Measurements from ENCODE around the gene C9orf50. TPM values are rescaled to one million over a fixed set of nuclear protein-coding genes. Genes with fewer than 3 reads are reported as not detected.

C9orf50 gene
- polyA plus RNA-seq, 2 of the 4 experiments (the other 2 are of a cell fraction) = 0.05 to 0.10 TPM

GRCh38 chr9:129612123-129612522 lies 8.8 kb downstream of the C9orf50 start:
- 91% methylated on average over 6 of the region's 7 CpGs for WGBS (ENCODE audit: missing lambda C conversion rate)
- Histone ChIP-seq H3K4me1 (peaks cover 63% of the 10 kb centered on the region), H3K4me2 (peak overlapping the region; percentile 83; the same call in 2 of the 3 replicates), H3K27ac (peak overlapping the region; percentile 100; a peak in 5 of 6 replicates), H3K9me3 (no peaks in the 10 kb centered on the region), H3K4me3 (no peak overlapping the region)
- ChIA-PET POLR2A (no interaction called here), CTCF (interaction anchor here (0.7 to 23.2 kb wide), 17 partner anchors 11 to 476 kb away, joined by 3 to 653 read pairs (median 7); partner anchors contain the start of genes C9orf50 and NTMT1)
- DNase-seq (ENCODE audit: low read depth in 1 of 2, low spot score in 1 of 2) (no peak), FAIRE-seq (no peak), ATAC-seq (no peak)
- TF ChIP-seq E2F6 (IDR thresholded peaks at IDR 0.05; ENCODE audit: borderline replicate concordance, low read depth) = no peak
- TF ChIP-seq MAZ (IDR thresholded peaks at IDR 0.05; ENCODE audit: borderline replicate concordance, low read depth, low read length) = no peak
- TF ChIP-seq SMC3 (IDR thresholded peaks at IDR 0.05) = 0 out of 3 replicates have a peak, but pooled peaks have one; percentile 10

- ChIA-PET CTCF (interaction anchor here (0.7 to 23.2 kb wide), 38 partner anchors 12 to 541 kb away, joined by 3 to 653 read pairs (median 4); partner anchors contain the start of genes C9orf50 and NTMT1), POLR2A (interaction anchor here (0.8 to 1.2 kb wide), 3 partner anchors 115 to 433 kb away, joined by 3 to 5 read pairs (median 3); partner anchors contain the start of gene IER5L)
- no peak for FAIRE-seq
- H3K9me3 ChIP-seq = no peaks in the 10 kb centered on the region
- H3K4me1 ChIP-seq = peaks cover 62% of the 10 kb centered on the region
- no peak for TF ChIP-seq PBX3 (IDR thresholded peaks at IDR 0.05)
- no peak for TF ChIP-seq ATOH8 (CRISPR knock-in tag; IDR thresholded peaks at IDR 0.05; ENCODE audit: low read depth)
- TF ChIP-seq BHLHE40 (IDR thresholded peaks at IDR 0.05; ENCODE audit: low read depth, low read length) = no peak
- no peak for TF ChIP-seq HMGXB4 (CRISPR knock-in tag; IDR thresholded peaks at IDR 0.05; ENCODE audit: borderline replicate concordance)
- no peak for TF ChIP-seq JUNB (IDR thresholded peaks at IDR 0.05)
- TF ChIP-seq KDM1A (IDR thresholded peaks at IDR 0.05; ENCODE audit: low read depth) = no peak
- TF ChIP-seq HOXB5 (CRISPR knock-in tag; IDR thresholded peaks at IDR 0.05) = no peak
- no peak for TF ChIP-seq KDM5A (IDR thresholded peaks at IDR 0.05)
- TF ChIP-seq CEBPB (IDR thresholded peaks at IDR 0.05) = no peak
- no peak for TF ChIP-seq REST (IDR thresholded peaks at IDR 0.05)
- TF ChIP-seq NFE2L2 (conservative IDR thresholded peaks at IDR 0.05; ENCODE audit: low read length) = no peak
- TF ChIP-seq ZNF302 (CRISPR knock-in tag; IDR thresholded peaks at IDR 0.05) = no peak
- peak overlapping the region; percentile 100 for H3K27ac ChIP-seq
- no peak overlapping the region for H3K4me3 ChIP-seq
- 22% methylated on average over 12 of the region's 12 CpGs for WGBS (ENCODE audit: missing lambda C conversion rate)
- no peak for DNase-seq (ENCODE audit: low read depth in 1 of 2, low spot score in 1 of 2)
- ATAC-seq = 0 out of 6 replicates have a peak, but pooled peaks of 1 of the 2 experiments have one; percentile 2
- H3K4me2 ChIP-seq = peak overlapping the region; percentile 83
Measured at GRCh38 chr9:129611307-129611800, 9.5 kb downstream of the C9orf50 start.

All from A549 (cell line).